SK-N-MC (cell line): ENCODE results near the gene POLR1F.

Source experiments
- DNase-seq: peaks from one replicate; pipeline ENCODE4 v3.0.0-alpha.2; 2011; ENCODE audit warnings: low read depth, low spot score
- H3K27ac ChIP-seq: fragments of 200-600 bp; sonication (generic); 2 replicates; pipeline ENCODE4 v1.5.1; 2016; ENCODE audit warnings: mixed run types
- H3K36me3 ChIP-seq: fragments of 200-600 bp; sonication (generic); 2 replicates; pipeline ENCODE4 v1.6.1; 2017; ENCODE audit warnings: antibody characterized with exemption, low read length, mixed read lengths; ENCODE audit not compliant: insufficient read depth
- H3K4me3 ChIP-seq: fragments of 200-600 bp; sonication (generic); 2 replicates; pipeline ENCODE4 v1.5.1; 2016
- H3K9ac ChIP-seq: fragments of 200-600 bp; sonication (generic); 2 replicates; pipeline ENCODE4 v1.8.0; 2017; ENCODE audit warnings: mixed run types, mixed read lengths; ENCODE audit not compliant: insufficient read length
- H3K9me3 ChIP-seq: fragments of 200-600 bp; sonication (generic); 2 replicates; pipeline ENCODE4 v1.6.1; 2017; ENCODE audit warnings: low read depth, mild to moderate bottlenecking, antibody characterized with exemption, low read length, moderate library complexity, mixed read lengths
- EZH2 ChIP-seq: fragments of 200-600 bp; sonication (generic); IDR thresholded peaks from one replicate; pipeline ENCODE4 v1.6.1; 2017; ENCODE audit warnings: antibody characterized with exemption
- FOXP2 ChIP-seq: optimal IDR thresholded peaks from 2 replicates; pipeline ENCODE3; 2011; ENCODE audit warnings: mild to moderate bottlenecking, moderate library complexity; ENCODE audit not compliant: insufficient read depth; ENCODE audit errors: extremely low read length, control extremely low read depth
- POLR2AphosphoS5 ChIP-seq: IDR thresholded peaks from 2 replicates; pipeline ENCODE4 v1.6.1; 2012; ENCODE audit warnings: mild to moderate bottlenecking, low read depth, low read length, borderline replicate concordance

The POLR1F gene

GRCh38 chr7:19725770-19726169, 16.9 kb upstream of the POLR1F start:
- H3K9ac ChIP-seq, result no peak overlapping the region
- no peak for TF ChIP-seq POLR2AphosphoS5
- TF ChIP-seq FOXP2, result no peak
- no peak for TF ChIP-seq EZH2
- H3K27ac ChIP-seq, result no peak overlapping the region

GRCh38 chr7:19715499-19715898, 6.7 kb upstream of the POLR1F start:
- H3K36me3 ChIP-seq, result no peaks in the 10 kb centered on the region
- no peak overlapping the region for H3K27ac ChIP-seq
- H3K4me3 ChIP-seq, result no peak overlapping the region
- no peak for DNase-seq
- TF ChIP-seq FOXP2 (no peak), EZH2 (no peak), POLR2AphosphoS5 (no peak)
- H3K9ac ChIP-seq, result no peak overlapping the region
- no peaks in the 10 kb centered on the region for H3K9me3 ChIP-seq

More at GRCh38 chr7:19725770-19726169, 16.9 kb upstream of the POLR1F start:
- DNase-seq, result no peak
- Histone ChIP-seq H3K9me3 (no peaks in the 10 kb centered on the region), H3K36me3 (no peaks in the 10 kb centered on the region), H3K4me3 (no peak overlapping the region)

DNA sequence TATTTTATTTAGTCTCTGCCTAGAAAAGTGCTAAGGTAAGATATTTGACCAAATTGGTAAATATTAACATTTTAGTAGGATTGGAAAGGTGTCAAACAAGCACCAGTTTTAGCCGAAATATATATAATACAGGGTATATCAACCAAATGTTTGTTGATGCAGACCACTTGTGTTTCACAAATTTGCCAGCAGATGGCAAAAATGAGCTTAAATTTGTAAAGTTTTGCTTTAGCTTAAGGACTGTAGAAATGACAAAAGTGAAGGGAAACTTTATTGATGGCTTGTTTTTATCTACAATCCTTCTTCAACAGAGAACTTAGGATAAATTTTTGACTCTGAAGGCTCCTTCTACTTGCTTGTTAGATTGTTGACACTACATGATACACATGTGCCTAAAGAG, 4.8 kb upstream of the POLR1F start:
- peak; percentile 66 for DNase-seq
- Histone ChIP-seq H3K36me3 (no peaks in the 10 kb centered on the region), H3K9ac (no peak overlapping the region), H3K27ac (no peak overlapping the region), H3K4me3 (no peak overlapping the region), H3K9me3 (no peaks in the 10 kb centered on the region)
- TF ChIP-seq EZH2 (no peak), FOXP2 (no peak), POLR2AphosphoS5 (no peak)

GRCh38 chr7:19709249-19709578, 377 bp upstream of the POLR1F start:
- peaks cover 14% of the 10 kb centered on the region for H3K36me3 ChIP-seq
- no peak overlapping the region for H3K27ac ChIP-seq
- H3K9ac ChIP-seq, result peak overlapping the region; percentile 60
- H3K9me3 ChIP-seq, result no peaks in the 10 kb centered on the region
- peak overlapping the region; percentile 97 for H3K4me3 ChIP-seq
- no peak for DNase-seq
- no peak for TF ChIP-seq EZH2
- TF ChIP-seq POLR2AphosphoS5, result no peak
- no peak for TF ChIP-seq FOXP2

DNA sequence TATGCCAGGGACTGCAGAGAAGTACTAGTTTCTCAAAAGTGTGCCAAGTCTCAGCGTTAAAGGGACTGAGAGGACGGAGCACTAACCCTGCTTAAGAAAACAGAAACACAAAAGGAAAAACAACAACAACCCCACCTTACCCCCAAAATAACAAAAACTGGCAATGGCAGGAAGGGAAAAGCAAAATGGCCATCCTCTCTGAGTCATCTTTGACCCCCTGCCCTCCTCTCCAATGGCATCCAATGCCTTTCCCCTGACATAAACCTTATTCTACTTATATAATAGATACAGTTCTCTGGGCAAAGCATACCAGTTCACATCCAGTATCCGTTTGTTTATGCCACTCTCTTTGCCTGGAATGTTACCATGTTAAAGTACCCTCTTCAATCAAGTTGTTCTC, 1.6 kb downstream of the POLR1F start:
- H3K36me3 ChIP-seq, result peaks cover 34% of the 10 kb centered on the region
- H3K9me3 ChIP-seq, result peaks cover 8% of the 10 kb centered on the region; the same call in 1 of the 2 replicates
- no peak for DNase-seq
- peak overlapping the region; percentile 97 for H3K4me3 ChIP-seq
- TF ChIP-seq EZH2 (no peak), FOXP2 (no peak), POLR2AphosphoS5 (no peak)
- peak overlapping the region; percentile 95 for H3K9ac ChIP-seq
- peak overlapping the region; percentile 57 for H3K27ac ChIP-seq

DNA sequence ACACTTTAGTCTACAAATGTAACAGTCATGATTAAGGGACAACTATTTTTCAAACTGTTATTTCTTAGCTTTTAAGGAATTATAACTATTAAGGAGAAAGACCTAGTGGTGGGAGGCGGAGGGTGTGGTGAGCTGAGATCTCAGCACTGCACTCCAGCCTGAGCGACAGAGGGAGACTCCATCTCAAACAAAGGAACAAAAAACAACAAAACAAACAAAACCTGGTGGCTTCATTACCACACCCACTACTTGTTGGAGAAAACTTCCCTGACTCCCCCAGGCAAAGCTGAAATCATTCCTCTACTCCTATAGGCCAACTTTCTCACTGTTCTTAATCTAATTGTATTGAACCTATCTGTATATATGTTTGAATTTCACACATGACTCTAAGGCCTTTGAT, 3.2 kb downstream of the POLR1F start:
- peak overlapping the region; percentile 95 for H3K9ac ChIP-seq
- peaks cover 11% of the 10 kb centered on the region; the same call in 1 of the 2 replicates for H3K9me3 ChIP-seq
- peak overlapping the region; percentile 42 for H3K27ac ChIP-seq
- TF ChIP-seq FOXP2 (no peak), EZH2 (no peak), POLR2AphosphoS5 (no peak)
- peaks cover 49% of the 10 kb centered on the region for H3K36me3 ChIP-seq
- H3K4me3 ChIP-seq, result peak overlapping the region; percentile 97
- DNase-seq, result no peak

DNA sequence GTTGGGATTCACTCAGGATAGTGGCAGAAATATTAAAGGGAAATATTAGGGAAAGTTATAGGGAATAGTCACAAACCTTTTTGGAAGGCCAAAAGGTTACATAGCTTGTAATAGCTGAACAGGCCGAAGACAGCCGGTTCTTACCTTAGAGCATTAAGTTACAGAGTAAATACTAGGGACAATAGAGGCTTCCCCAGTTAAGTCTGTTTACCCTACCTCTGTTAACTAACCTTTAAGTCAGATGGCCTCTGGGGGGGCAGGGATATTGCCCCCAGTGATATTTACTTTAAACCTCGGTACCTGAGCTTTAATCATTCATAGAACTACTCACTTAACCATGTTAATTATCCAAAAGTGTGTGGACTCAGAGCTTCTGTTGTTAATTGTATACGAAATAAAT, 7.4 kb downstream of the POLR1F start:
- Histone ChIP-seq H3K27ac (0 out of 2 replicates have a peak overlapping the region, but pooled peaks have one; percentile 15), H3K36me3 (peaks cover 89% of the 10 kb centered on the region), H3K9me3 (peaks cover 11% of the 10 kb centered on the region; the same call in 1 of the 2 replicates), H3K4me3 (no peak overlapping the region), H3K9ac (no peak overlapping the region)
- DNase-seq, result no peak
- TF ChIP-seq EZH2, result no peak
- no peak for TF ChIP-seq POLR2AphosphoS5
- TF ChIP-seq FOXP2, result no peak

GRCh38 chr7:19700936-19701335, 7.9 kb downstream of the POLR1F start:
- peaks cover 94% of the 10 kb centered on the region for H3K36me3 ChIP-seq
- H3K9me3 ChIP-seq, result peaks cover 11% of the 10 kb centered on the region; the same call in 1 of the 2 replicates
- no peak overlapping the region for H3K4me3 ChIP-seq
- H3K27ac ChIP-seq, result peak overlapping the region; percentile 15; the same call in 1 of the 2 replicates
- TF ChIP-seq EZH2 (no peak), FOXP2 (no peak), POLR2AphosphoS5 (no peak)
- DNase-seq, result no peak
- no peak overlapping the region for H3K9ac ChIP-seq

DNA sequence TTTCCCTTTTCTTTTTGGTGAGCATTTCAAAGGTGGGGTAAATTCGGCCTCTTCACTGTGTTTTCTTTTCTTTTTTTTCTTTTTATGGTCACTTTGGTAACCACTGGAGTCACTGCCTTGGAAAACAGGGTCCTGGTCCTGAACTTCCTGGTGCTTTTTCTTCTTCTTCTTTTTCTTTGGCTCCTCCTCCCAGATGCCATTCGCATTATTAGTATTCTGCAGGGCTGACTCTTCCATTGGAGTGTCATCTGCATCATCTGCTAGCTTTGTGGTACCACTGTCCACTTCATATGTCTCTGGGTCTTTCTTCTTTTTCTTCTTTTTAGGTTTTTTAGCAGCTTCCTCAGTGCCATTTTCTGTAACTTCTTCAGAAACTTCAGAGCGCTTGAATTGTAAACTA, 10.5 kb downstream of the POLR1F start:
- DNase-seq, result no peak
- peaks cover 5% of the 10 kb centered on the region; the same call in 1 of the 2 replicates for H3K9me3 ChIP-seq
- H3K36me3 ChIP-seq, result peaks cover 75% of the 10 kb centered on the region
- no peak for TF ChIP-seq FOXP2
- TF ChIP-seq POLR2AphosphoS5, result no peak
- TF ChIP-seq EZH2, result no peak
- H3K9ac ChIP-seq, result no peak overlapping the region
- H3K4me3 ChIP-seq, result no peak overlapping the region
- no peak overlapping the region for H3K27ac ChIP-seq
